DND-41 (cell line): Measurements from ENCODE around the gene NMB.

Source experiments
- CTCF ChIP-seq: IDR thresholded peaks from 2 replicates; pipeline ENCODE4 v1.5.1; 2012; ENCODE audit warnings: borderline replicate concordance, low read length, moderate library complexity, mild to moderate bottlenecking; ENCODE audit not compliant: poor library complexity, severe bottlenecking; ENCODE audit errors: extremely low read depth
- EZH2 ChIP-seq: IDR thresholded peaks from 3 replicates; pipeline ENCODE4 v1.6.1; 2012; ENCODE audit warnings: borderline replicate concordance, low read depth, mild to moderate bottlenecking, moderate library complexity, low read length, inconsistent platforms; ENCODE audit not compliant: severe bottlenecking

GRCh38 chr15:84647726-84648125 lies 10.3 kb downstream of the NMB start:
- no peak for TF ChIP-seq CTCF
- TF ChIP-seq EZH2 = no peak
